ENCODE measurements around the gene ING3. TPM values are rescaled to one million over a fixed set of nuclear protein-coding genes. Genes with fewer than 3 reads are reported as not detected.

The ING3 gene
- total and polyA plus RNA-seq, 12 donors: 6.0 to 18.1 (median 13.5) TPM

GRCh38 chr7:120964088-120964487 is 13.5 kb downstream of the ING3 start:
- no peak for TF ChIP-seq CTCF (IDR thresholded peaks at IDR 0.05)
- no peaks in the 10 kb centered on the region for H3K9me3 ChIP-seq
- H3K27me3 ChIP-seq: no peaks in the 10 kb centered on the region
- no peak overlapping the region for H3K27ac ChIP-seq
- intact Hi-C loops (cut with DNase I): no loop called here
- peaks cover 0 to 22% (median 13%) of the 10 kb centered on the region in 9 donors for H3K4me1 ChIP-seq
- 93 to 100% methylated on average over 1 of the region's 1 CpG for WGBS, 2 donors
- no peak overlapping the region for H3K4me3 ChIP-seq
- H3K36me3 ChIP-seq: peaks cover 0 to 65% (median 38%) of the 10 kb centered on the region in 9 donors
- ATAC-seq: no peak
- no peak for DNase-seq

- H3K27me3 ChIP-seq: no peaks in the 10 kb centered on the region
- TF ChIP-seq CTCF (IDR thresholded peaks at IDR 0.05): no peak
- DNase-seq (no peak), ATAC-seq (no peak)
- H3K4me1 ChIP-seq: peaks cover 0 to 9% (median 4%) of the 10 kb centered on the region in 9 donors
- intact Hi-C loops (cut with DNase I): no loop called here
- no peaks in the 10 kb centered on the region for H3K9me3 ChIP-seq
- H3K36me3 ChIP-seq: peaks cover 0 to 90% (median 61%) of the 10 kb centered on the region in 9 donors
- H3K4me3 ChIP-seq: no peak overlapping the region
- H3K27ac ChIP-seq: no peak overlapping the region
Measured at GRCh38 chr7:120966961-120967360, 16.4 kb downstream of the ING3 start.

GRCh38 chr7:120973849-120974248 is 23.3 kb downstream of the ING3 start:
- intact Hi-C loops (cut with DNase I): no loop called here
- H3K36me3 ChIP-seq: peaks cover 0 to 88% (median 61%) of the 10 kb centered on the region in 9 donors
- DNase-seq (no peak), ATAC-seq (no peak)
- TF ChIP-seq CTCF (IDR thresholded peaks at IDR 0.05): no peak
- no peaks in the 10 kb centered on the region for H3K4me1 ChIP-seq
- no peaks in the 10 kb centered on the region for H3K9me3 ChIP-seq
- WGBS, 2 donors: 91 to 100% methylated on average over 1 of the region's 1 CpG
- H3K4me3 ChIP-seq: no peak overlapping the region
- H3K27ac ChIP-seq: no peak overlapping the region
- no peaks in the 10 kb centered on the region for H3K27me3 ChIP-seq

GRCh38 chr7:120979765-120980499 is 29.4 kb downstream of the ING3 start:
- intact Hi-C loops (cut with DNase I): loop anchor here in 1 of 10 donors (10.0 kb wide), 1 partner anchor 405 kb away; no protein-coding TSS in a partner anchor
- Histone ChIP-seq H3K9me3 (no peaks in the 10 kb centered on the region), H3K27me3 (no peaks in the 10 kb centered on the region), H3K27ac (no peak overlapping the region), H3K36me3 (peaks cover 0 to 27% (median 18%) of the 10 kb centered on the region in 9 donors), H3K4me1 (peaks cover 0 to 4% (median 0%) of the 10 kb centered on the region in 9 donors), H3K4me3 (no peak overlapping the region)
- 14 to 17% methylated on average over 1 of the region's 1 CpG for WGBS, 2 donors
- DNase-seq (no peak), ATAC-seq (no peak)
- no peak for TF ChIP-seq CTCF (IDR thresholded peaks at IDR 0.05)
